Mucosa of descending colon (tissue), 3 donors: ENCODE data around the gene STEAP3. TPM values are rescaled to one million over a fixed set of nuclear protein-coding genes. Genes with fewer than 3 reads are reported as not detected.

Experiments
- ATAC-seq: fragments of 200-7000 bp; cut with Tn5 transposase; one replicate; pipeline ENCODE4 v1.9.1; 2020; ENCODE audit warnings: mild to moderate bottlenecking, moderate library complexity
- DNase-seq, 3 donors: peaks; one replicate each; pipeline ENCODE4 v3.0.0-alpha.2; 2020
- H3K36me3 ChIP-seq: fragments of 200-600 bp; one replicate; pipeline ENCODE4 v1.8.0; 2021; ENCODE audit warnings: low read depth, mild to moderate bottlenecking
- H3K4me1 ChIP-seq: fragments of 200-600 bp; one replicate; pipeline ENCODE4 v1.8.0; 2021; ENCODE audit warnings: low read depth, mild to moderate bottlenecking
- H3K4me3 ChIP-seq: fragments of 200-600 bp; one replicate; pipeline ENCODE4 v1.8.0; 2021; ENCODE audit warnings: mild to moderate bottlenecking
- H3K9me3 ChIP-seq: fragments of 200-600 bp; one replicate; pipeline ENCODE4 v1.8.0; 2021; ENCODE audit warnings: mild to moderate bottlenecking
- intact Hi-C, 2 donors: fragments of 100-400 bp; cut with DNase I in 1 of 2; cut with micrococcal nuclease in 1 of 2; formaldehyde crosslinking; loops; one replicate each; pipeline versions ENCODE4 v1.11.0 to v1.11.1; 2022; cut with DNase I, micrococcal nuclease
- total RNA-seq, 3 donors: library from RNA; stranded (reverse); fragmentation: NEBNext Ultra II Directional in 2 of 3; extraction: Animal tissue kit (Norgen Biotek cat#: 25700) in 2 of 3; gene quantifications; one replicate each; pipeline versions ENCODE4 v1.2.1 to v1.2.4, GENCODE V29; 2021 to 2023
- TF ChIP-seq, protein P1 (sequence below): fragments of 200-600 bp; IDR thresholded peaks from one replicate; pipeline ENCODE4 v1.8.0; 2022; ENCODE audit warnings: antibody characterized with exemption, mild to moderate bottlenecking
- donor health status: DM: no; HTN: no; CAD: no; lungs with moderate emphysema.
- donor health status: DM: no; HTN: no; CAD: no.
- donor health status: DM: no; HTN: yes; CAD: no.

STEAP3 gene
- total RNA-seq, 3 donors from 2014 or later = 13.9 to 28.9 (median 15.3) TPM

DNA sequence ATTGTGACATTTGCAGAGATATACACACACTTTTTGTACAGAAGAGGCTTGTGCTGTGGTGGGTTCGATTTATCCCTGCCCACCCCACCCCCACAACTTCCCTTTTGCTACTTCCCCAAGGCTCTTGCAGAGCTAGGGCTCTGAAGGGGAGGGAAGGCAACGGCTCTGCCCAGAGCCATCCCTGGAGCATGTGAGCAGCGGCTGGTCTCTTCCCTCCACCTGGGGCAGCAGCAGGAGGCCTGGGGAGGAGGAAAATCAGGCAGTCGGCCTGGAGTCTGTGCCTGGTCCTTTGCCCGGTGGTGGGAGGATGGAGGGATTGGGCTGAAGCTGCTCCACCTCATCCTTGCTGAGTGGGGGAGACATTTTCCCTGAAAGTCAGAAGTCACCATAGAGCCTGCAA, 40.0 kb downstream of the STEAP3 start:
- TF ChIP-seq, protein P1, sequence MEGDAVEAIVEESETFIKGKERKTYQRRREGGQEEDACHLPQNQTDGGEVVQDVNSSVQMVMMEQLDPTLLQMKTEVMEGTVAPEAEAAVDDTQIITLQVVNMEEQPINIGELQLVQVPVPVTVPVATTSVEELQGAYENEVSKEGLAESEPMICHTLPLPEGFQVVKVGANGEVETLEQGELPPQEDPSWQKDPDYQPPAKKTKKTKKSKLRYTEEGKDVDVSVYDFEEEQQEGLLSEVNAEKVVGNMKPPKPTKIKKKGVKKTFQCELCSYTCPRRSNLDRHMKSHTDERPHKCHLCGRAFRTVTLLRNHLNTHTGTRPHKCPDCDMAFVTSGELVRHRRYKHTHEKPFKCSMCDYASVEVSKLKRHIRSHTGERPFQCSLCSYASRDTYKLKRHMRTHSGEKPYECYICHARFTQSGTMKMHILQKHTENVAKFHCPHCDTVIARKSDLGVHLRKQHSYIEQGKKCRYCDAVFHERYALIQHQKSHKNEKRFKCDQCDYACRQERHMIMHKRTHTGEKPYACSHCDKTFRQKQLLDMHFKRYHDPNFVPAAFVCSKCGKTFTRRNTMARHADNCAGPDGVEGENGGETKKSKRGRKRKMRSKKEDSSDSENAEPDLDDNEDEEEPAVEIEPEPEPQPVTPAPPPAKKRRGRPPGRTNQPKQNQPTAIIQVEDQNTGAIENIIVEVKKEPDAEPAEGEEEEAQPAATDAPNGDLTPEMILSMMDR = no peak
- Histone ChIP-seq H3K36me3 (no peaks in the 10 kb centered on the region), H3K9me3 (no peaks in the 10 kb centered on the region), H3K4me3 (no peak overlapping the region), H3K4me1 (no peaks in the 10 kb centered on the region)
- intact Hi-C loops = no loop called here
- ATAC-seq (no peak), DNase-seq (no peak)

DNA sequence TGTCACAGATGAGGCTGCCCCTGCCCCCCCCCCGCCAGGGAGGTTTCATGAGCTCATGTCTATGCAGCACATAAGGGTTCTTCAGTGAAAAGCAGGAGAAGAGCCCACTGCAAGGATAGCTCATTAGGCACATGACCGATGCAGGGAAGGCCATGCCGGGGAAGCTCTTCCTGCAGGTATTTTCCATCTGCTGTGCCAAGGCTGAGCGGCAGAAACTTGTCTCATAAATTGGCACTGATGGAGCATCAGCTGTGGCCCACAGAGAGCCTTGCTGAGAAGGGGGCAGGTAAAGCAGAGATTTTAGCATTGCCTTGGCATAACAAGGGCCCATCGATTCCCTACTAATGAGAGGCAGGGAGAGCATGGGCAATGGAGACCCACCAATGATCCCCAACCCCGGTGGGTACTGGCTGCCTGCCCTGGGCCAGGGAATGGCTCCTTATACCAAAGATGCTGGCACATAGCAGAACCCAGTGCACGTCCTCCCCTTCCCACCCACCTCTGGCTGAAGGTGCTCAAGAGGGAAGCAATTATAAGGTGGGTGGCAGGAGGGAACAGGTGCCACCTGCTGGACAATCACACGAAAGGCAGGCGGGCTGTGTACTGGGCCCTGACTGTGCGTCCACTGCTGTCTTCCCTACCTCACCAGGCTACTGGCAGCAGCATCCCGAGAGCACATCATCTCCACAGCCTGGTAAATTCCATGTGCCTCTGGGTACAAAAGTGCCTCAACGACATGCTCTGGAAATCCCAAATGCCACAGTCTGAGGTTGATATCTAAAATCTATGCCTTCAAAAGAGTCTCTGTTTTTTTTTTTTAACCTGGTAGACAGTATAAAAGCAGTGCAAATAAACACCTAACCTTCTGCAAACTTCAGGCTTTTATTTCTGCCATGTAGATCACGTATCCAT, 41.4 kb downstream of the STEAP3 start:
- Histone ChIP-seq H3K4me1 (no peaks in the 10 kb centered on the region), H3K9me3 (peaks cover 2% of the 10 kb centered on the region), H3K36me3 (no peaks in the 10 kb centered on the region), H3K4me3 (no peak overlapping the region)
- peak in 2 of 3 donors; percentile 58 to 64 for DNase-seq
- intact Hi-C loops = no loop called here
- peak; percentile 89 for ATAC-seq
- TF ChIP-seq, protein P1 = peak; percentile 53

DNA sequence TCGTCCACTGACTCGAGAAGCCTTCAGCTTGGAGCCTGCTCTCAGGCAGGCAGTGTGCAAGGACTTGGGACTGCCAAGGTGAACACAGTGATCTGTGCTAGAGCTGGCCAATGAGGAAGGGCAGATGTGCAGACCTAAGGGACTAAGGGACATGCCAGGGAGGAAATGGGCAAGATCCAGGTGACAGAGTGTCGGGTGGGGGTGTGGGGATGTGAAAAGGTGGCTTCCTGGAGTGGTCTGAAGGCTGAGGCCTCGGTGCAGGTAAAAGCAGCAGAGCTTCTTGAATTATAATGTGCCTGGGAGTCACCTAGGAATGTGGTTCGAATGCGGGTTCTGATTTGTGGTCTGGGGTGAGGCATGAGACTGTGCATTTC, 42.0 kb downstream of the STEAP3 start:
- TF ChIP-seq, protein P1 = no peak
- DNase-seq (no peak), ATAC-seq (no peak)
- Histone ChIP-seq H3K4me1 (no peaks in the 10 kb centered on the region), H3K9me3 (peaks cover 2% of the 10 kb centered on the region), H3K4me3 (no peak overlapping the region), H3K36me3 (no peaks in the 10 kb centered on the region)
- intact Hi-C loops = no loop called here

DNA sequence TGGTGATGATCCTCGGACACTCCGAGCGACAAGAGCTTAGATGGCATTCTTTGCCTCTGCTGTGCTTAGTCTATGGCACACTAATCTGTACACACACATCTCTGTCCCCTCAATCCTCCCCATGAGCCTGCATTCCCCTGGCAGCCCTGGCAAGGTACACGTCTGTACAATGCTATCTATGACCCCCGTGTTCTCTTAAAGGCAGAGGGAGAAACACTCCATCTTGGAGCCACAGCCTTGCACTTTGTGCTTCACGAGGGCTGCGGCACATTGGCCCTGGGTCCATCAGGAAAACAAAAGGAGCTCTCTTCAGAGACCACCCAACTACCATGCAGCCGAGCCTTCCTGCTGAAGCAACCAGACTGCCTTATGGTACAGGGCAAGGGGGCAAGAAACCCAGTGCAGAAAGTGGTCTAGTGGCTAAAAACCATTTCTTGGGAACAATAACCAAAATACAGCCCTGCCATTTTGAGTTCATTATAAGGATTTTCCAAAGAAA, 42.5 kb downstream of the STEAP3 start:
- TF ChIP-seq, protein P1 = no peak
- DNase-seq (no peak), ATAC-seq (no peak)
- Histone ChIP-seq H3K4me1 (no peaks in the 10 kb centered on the region), H3K4me3 (no peak overlapping the region), H3K9me3 (peaks cover 2% of the 10 kb centered on the region), H3K36me3 (no peaks in the 10 kb centered on the region)
- intact Hi-C loops = no loop called here

DNA sequence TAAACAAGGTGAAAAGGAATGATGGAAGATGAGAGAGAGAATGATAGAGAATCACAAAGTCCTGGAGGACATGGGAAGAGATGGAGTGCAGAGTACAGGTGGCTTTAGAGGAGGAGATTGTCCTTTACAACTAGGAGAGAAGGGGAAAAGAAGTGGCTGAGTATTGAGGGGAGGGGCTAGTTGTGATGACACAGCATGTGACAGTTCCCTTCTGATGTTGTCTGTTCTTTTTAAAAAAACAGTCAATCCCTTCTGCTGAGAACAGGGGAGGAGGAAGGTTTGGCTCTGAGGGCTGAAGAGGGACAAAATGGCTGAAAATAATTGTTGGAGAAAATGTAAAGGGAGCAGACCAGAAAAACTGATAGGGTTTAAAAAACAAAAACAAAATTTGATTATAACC, 44.0 kb downstream of the STEAP3 start:
- no peak for ATAC-seq
- TF ChIP-seq, protein P1 = no peak
- no peaks in the 10 kb centered on the region for H3K4me1 ChIP-seq
- no peaks in the 10 kb centered on the region for H3K36me3 ChIP-seq
- no peak for DNase-seq
- peaks cover 2% of the 10 kb centered on the region for H3K9me3 ChIP-seq
- H3K4me3 ChIP-seq = no peak overlapping the region
- intact Hi-C loops = no loop called here
